Measurements from ENCODE around the gene ZNF823.
"Not testable (repeated sequence)": the region's sequence is repeated elsewhere in the genome, so short reads cannot be mapped to it uniquely, and the experiment has no call there.

The ZNF823 gene

GRCh38 chr19:11738746-11739620 is at the start of gene ZNF823:
TSS of gene ZNF823 (minus strand) at chr19:11738946. CDS start at chr19:11738819, 127 bp downstream.
- DNase-seq (ENCODE audit: low spot score), result peak; percentile 98

GRCh38 chr19:11787536-11787935 is 48.8 kb upstream of the ZNF823 start:
- DNase-seq (ENCODE audit: low spot score), result no peak

GRCh38 chr19:11784356-11784755 is 45.6 kb upstream of the ZNF823 start:
- no peak for DNase-seq (ENCODE audit: low spot score)

GRCh38 chr19:11783767-11784166 is 45.0 kb upstream of the ZNF823 start:
- DNase-seq (ENCODE audit: low spot score), result no peak

GRCh38 chr19:11781295-11782057 is 42.7 kb upstream of the ZNF823 start:
- DNase-seq (ENCODE audit: low spot score), result no peak

- DNase-seq (ENCODE audit: low spot score), result no peak
Measured at GRCh38 chr19:11780431-11781020, 41.8 kb upstream of the ZNF823 start.

- DNase-seq (ENCODE audit: low spot score), result not testable (repeated sequence)
Measured at GRCh38 chr19:11776669-11777068, 37.9 kb upstream of the ZNF823 start.

GRCh38 chr19:11771520-11771919 is 32.8 kb upstream of the ZNF823 start:
- not testable (repeated sequence) for DNase-seq (ENCODE audit: low spot score)

- DNase-seq (ENCODE audit: low spot score), result no peak
Measured at GRCh38 chr19:11769995-11770394, 31.2 kb upstream of the ZNF823 start.

- DNase-seq (ENCODE audit: low spot score), result peak; percentile 4
Measured at GRCh38 chr19:11767633-11768133, 28.9 kb upstream of the ZNF823 start.

- DNase-seq (ENCODE audit: low spot score), result peak; percentile 94
Measured at GRCh38 chr19:11766597-11767591, 28.1 kb upstream of the ZNF823 start, which contains the start of gene ZNF441. TSS of gene ZNF441 (plus strand) at chr19:11767000. CDS start at chr19:11767194, 194 bp downstream.

- no peak for DNase-seq (ENCODE audit: low spot score)
Measured at GRCh38 chr19:11763611-11764010, 24.9 kb upstream of the ZNF823 start.

GRCh38 chr19:11763117-11763516 is 24.4 kb upstream of the ZNF823 start:
- DNase-seq (ENCODE audit: low spot score), result no peak

GRCh38 chr19:11759805-11760204 is 21.1 kb upstream of the ZNF823 start:
- DNase-seq (ENCODE audit: low spot score), result no peak

GRCh38 chr19:11756965-11757364 is 18.2 kb upstream of the ZNF823 start:
- no peak for DNase-seq (ENCODE audit: low spot score)

GRCh38 chr19:11754663-11755062 is 15.9 kb upstream of the ZNF823 start:
- no peak for DNase-seq (ENCODE audit: low spot score)

- no peak for DNase-seq (ENCODE audit: low spot score)
Measured at GRCh38 chr19:11752244-11752736, 13.5 kb upstream of the ZNF823 start.

- DNase-seq (ENCODE audit: low spot score), result no peak
Measured at GRCh38 chr19:11749751-11750150, 11.0 kb upstream of the ZNF823 start.

GRCh38 chr19:11747277-11747676 is 8.5 kb upstream of the ZNF823 start:
- no peak for DNase-seq (ENCODE audit: low spot score)

GRCh38 chr19:11745869-11746268 is 7.1 kb upstream of the ZNF823 start:
- no peak for DNase-seq (ENCODE audit: low spot score)
